ENCODE results near the gene SKAP1. TPM values are rescaled to one million over a fixed set of nuclear protein-coding genes. Genes with fewer than 3 reads are reported as not detected.

Gene SKAP1
- total RNA-seq, 1 donor from 2014 or later, result not detected

GRCh38 chr17:48357779-48358602 is 72.0 kb downstream of the SKAP1 start:
- no peaks in the 10 kb centered on the region for H4K20me1 ChIP-seq (ENCODE audit: insufficient read depth, low read length)
- Mint-ChIP-seq H3K36me3 (ENCODE audit: low read depth, unreplicated experiment) (no peaks in the 10 kb centered on the region), H3K27me3 (ENCODE audit: low read depth, unreplicated experiment) (peaks cover 17% of the 10 kb centered on the region), H3K4me1 (ENCODE audit: low read depth, unreplicated experiment) (no peaks in the 10 kb centered on the region), H3K9me3 (ENCODE audit: unreplicated experiment) (no peaks in the 10 kb centered on the region), H3K4me3 (ENCODE audit: unreplicated experiment) (no peak overlapping the region), H3K27ac (ENCODE audit: unreplicated experiment) (no peak overlapping the region)
- no peaks in the 10 kb centered on the region for H3K4me1 ChIP-seq (ENCODE audit: insufficient read depth, low read length)
- TF ChIP-seq EZH2 (IDR thresholded peaks at IDR 0.05; ENCODE audit: insufficient read depth, low read length), result no peak
- TF ChIP-seq, protein P1, sequence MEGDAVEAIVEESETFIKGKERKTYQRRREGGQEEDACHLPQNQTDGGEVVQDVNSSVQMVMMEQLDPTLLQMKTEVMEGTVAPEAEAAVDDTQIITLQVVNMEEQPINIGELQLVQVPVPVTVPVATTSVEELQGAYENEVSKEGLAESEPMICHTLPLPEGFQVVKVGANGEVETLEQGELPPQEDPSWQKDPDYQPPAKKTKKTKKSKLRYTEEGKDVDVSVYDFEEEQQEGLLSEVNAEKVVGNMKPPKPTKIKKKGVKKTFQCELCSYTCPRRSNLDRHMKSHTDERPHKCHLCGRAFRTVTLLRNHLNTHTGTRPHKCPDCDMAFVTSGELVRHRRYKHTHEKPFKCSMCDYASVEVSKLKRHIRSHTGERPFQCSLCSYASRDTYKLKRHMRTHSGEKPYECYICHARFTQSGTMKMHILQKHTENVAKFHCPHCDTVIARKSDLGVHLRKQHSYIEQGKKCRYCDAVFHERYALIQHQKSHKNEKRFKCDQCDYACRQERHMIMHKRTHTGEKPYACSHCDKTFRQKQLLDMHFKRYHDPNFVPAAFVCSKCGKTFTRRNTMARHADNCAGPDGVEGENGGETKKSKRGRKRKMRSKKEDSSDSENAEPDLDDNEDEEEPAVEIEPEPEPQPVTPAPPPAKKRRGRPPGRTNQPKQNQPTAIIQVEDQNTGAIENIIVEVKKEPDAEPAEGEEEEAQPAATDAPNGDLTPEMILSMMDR (IDR thresholded peaks at IDR 0.05; ENCODE audit: insufficient read depth, low read depth, low read length), result no peak
- no peak for FAIRE-seq
- H3K9ac ChIP-seq (ENCODE audit: low read length), result no peak overlapping the region
- no peak overlapping the region for H3K4me3 ChIP-seq (ENCODE audit: insufficient read depth, low read depth, low read length)
- no peak overlapping the region for H3K4me2 ChIP-seq (ENCODE audit: low read length)
- H3K9me3 ChIP-seq (ENCODE audit: insufficient read depth, low read depth, low read length), result no peaks in the 10 kb centered on the region
- H2AFZ ChIP-seq (ENCODE audit: low read depth, low read length), result no peak overlapping the region
- H3K27ac ChIP-seq (ENCODE audit: low read depth, low read length), result no peak overlapping the region
- no peak for DNase-seq (ENCODE audit: low read depth)
- peaks cover 19% of the 10 kb centered on the region for H3K27me3 ChIP-seq (ENCODE audit: insufficient read depth, low read length)
- no peaks in the 10 kb centered on the region for H3K36me3 ChIP-seq (ENCODE audit: insufficient read depth, low read length)
- no peaks in the 10 kb centered on the region for H3K79me2 ChIP-seq (ENCODE audit: insufficient read depth, low read length)

DNA sequence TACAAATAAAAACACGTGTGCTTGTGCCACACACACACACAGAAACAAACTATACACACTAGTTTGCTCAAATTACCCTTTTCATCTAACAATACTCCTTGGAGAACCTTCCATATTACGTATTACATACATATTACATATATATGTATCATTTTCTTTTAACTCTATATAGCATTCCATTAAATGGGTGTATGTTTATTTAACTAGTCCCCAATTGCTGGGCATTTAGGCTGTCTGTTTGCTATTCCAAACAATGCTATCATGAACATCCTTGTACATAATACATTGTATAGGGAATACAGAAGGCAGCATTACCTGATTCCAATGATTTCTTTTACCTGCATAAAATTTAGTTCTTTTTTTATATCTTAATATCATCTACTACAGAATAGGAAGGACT is 73.1 kb downstream of the SKAP1 start:
- peaks cover 1% of the 10 kb centered on the region for H3K4me1 Mint-ChIP-seq (ENCODE audit: low read depth, unreplicated experiment)
- Histone ChIP-seq H3K27ac (ENCODE audit: low read depth, low read length) (no peak overlapping the region), H3K4me2 (ENCODE audit: low read length) (no peak overlapping the region), H3K9ac (ENCODE audit: low read length) (no peak overlapping the region), H3K36me3 (ENCODE audit: insufficient read depth, low read length) (no peaks in the 10 kb centered on the region), H3K79me2 (ENCODE audit: insufficient read depth, low read length) (no peaks in the 10 kb centered on the region), H4K20me1 (ENCODE audit: insufficient read depth, low read length) (no peaks in the 10 kb centered on the region), H3K9me3 (ENCODE audit: insufficient read depth, low read depth, low read length) (no peaks in the 10 kb centered on the region), H3K27me3 (ENCODE audit: insufficient read depth, low read length) (peaks cover 9% of the 10 kb centered on the region), H3K4me1 (ENCODE audit: insufficient read depth, low read length) (no peaks in the 10 kb centered on the region), H2AFZ (ENCODE audit: low read depth, low read length) (no peak overlapping the region), H3K4me3 (ENCODE audit: insufficient read depth, low read depth, low read length) (no peak overlapping the region)
- no peaks in the 10 kb centered on the region for H3K9me3 Mint-ChIP-seq (ENCODE audit: unreplicated experiment)
- H3K27ac Mint-ChIP-seq (ENCODE audit: unreplicated experiment), result no peak overlapping the region
- FAIRE-seq (no peak), DNase-seq (ENCODE audit: low read depth) (no peak)
- peaks cover 11% of the 10 kb centered on the region for H3K27me3 Mint-ChIP-seq (ENCODE audit: low read depth, unreplicated experiment)
- no peaks in the 10 kb centered on the region for H3K36me3 Mint-ChIP-seq (ENCODE audit: low read depth, unreplicated experiment)
- H3K4me3 Mint-ChIP-seq (ENCODE audit: unreplicated experiment), result no peak overlapping the region
- TF ChIP-seq, protein P1 (IDR thresholded peaks at IDR 0.05; ENCODE audit: insufficient read depth, low read depth, low read length), result no peak

DNA sequence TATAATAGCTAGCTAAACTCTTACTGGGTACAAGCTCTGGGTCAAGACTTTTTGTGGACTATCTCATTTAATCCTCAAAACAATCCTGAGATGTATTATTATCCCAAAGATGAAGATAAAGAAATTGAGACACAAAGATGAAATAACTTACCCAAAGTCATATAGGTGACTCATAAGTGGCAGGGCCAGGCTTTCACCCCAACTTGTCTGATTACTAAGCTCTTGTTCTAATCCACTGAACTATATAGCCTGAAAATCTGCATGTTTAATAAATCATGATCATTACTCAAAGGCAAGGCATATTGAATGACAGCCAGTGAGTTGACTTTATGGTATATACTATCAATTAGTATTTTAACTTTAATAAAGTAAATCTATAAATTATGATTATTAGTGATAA is 77.4 kb downstream of the SKAP1 start:
- no peak overlapping the region for H3K4me2 ChIP-seq (ENCODE audit: low read length)
- no peaks in the 10 kb centered on the region for H3K9me3 ChIP-seq (ENCODE audit: insufficient read depth, low read depth, low read length)
- H4K20me1 ChIP-seq (ENCODE audit: insufficient read depth, low read length), result no peaks in the 10 kb centered on the region
- DNase-seq (ENCODE audit: low read depth) (peak; percentile 16), FAIRE-seq (no peak)
- peaks cover 19% of the 10 kb centered on the region for H3K27me3 ChIP-seq (ENCODE audit: insufficient read depth, low read length)
- H3K9ac ChIP-seq (ENCODE audit: low read length), result no peak overlapping the region
- no peaks in the 10 kb centered on the region for H3K79me2 ChIP-seq (ENCODE audit: insufficient read depth, low read length)
- no peak overlapping the region for H3K27ac ChIP-seq (ENCODE audit: low read depth, low read length)
- no peak overlapping the region for H2AFZ ChIP-seq (ENCODE audit: low read depth, low read length)
- H3K4me3 ChIP-seq (ENCODE audit: insufficient read depth, low read depth, low read length), result no peak overlapping the region
- peaks cover 15% of the 10 kb centered on the region for H3K27me3 Mint-ChIP-seq (ENCODE audit: low read depth, unreplicated experiment)
- peaks cover 1% of the 10 kb centered on the region for H3K4me1 Mint-ChIP-seq (ENCODE audit: low read depth, unreplicated experiment)
- H3K4me3 Mint-ChIP-seq (ENCODE audit: unreplicated experiment), result no peak overlapping the region
- H3K4me1 ChIP-seq (ENCODE audit: insufficient read depth, low read length), result no peaks in the 10 kb centered on the region
- H3K36me3 Mint-ChIP-seq (ENCODE audit: low read depth, unreplicated experiment), result no peaks in the 10 kb centered on the region
- no peak overlapping the region for H3K27ac Mint-ChIP-seq (ENCODE audit: unreplicated experiment)
- TF ChIP-seq EZH2 (IDR thresholded peaks at IDR 0.05; ENCODE audit: insufficient read depth, low read length), result no peak
- TF ChIP-seq, protein P1 (IDR thresholded peaks at IDR 0.05; ENCODE audit: insufficient read depth, low read depth, low read length), result no peak
- H3K36me3 ChIP-seq (ENCODE audit: insufficient read depth, low read length), result no peaks in the 10 kb centered on the region
- H3K9me3 Mint-ChIP-seq (ENCODE audit: unreplicated experiment), result no peaks in the 10 kb centered on the region
